Hepatocyte (in vitro differentiated cells): ENCODE results near the gene FZD2.

Source experiments
- EZH2phosphoT487 ChIP-seq: fragments of 200-600 bp; sonication (generic); IDR thresholded peaks from one replicate; pipeline ENCODE4 v1.6.1; 2018; ENCODE audit warnings: antibody characterized with exemption, mild to moderate bottlenecking, low read depth, moderate library complexity; ENCODE audit not compliant: unreplicated experiment, severe bottlenecking
- TF ChIP-seq, protein P1 (sequence below): fragments of 200-600 bp; sonication (generic); IDR thresholded peaks from 2 replicates; pipeline ENCODE4 v1.5.1; 2016; ENCODE audit warnings: antibody characterized with exemption, mild to moderate bottlenecking; ENCODE audit not compliant: poor library complexity

DNA sequence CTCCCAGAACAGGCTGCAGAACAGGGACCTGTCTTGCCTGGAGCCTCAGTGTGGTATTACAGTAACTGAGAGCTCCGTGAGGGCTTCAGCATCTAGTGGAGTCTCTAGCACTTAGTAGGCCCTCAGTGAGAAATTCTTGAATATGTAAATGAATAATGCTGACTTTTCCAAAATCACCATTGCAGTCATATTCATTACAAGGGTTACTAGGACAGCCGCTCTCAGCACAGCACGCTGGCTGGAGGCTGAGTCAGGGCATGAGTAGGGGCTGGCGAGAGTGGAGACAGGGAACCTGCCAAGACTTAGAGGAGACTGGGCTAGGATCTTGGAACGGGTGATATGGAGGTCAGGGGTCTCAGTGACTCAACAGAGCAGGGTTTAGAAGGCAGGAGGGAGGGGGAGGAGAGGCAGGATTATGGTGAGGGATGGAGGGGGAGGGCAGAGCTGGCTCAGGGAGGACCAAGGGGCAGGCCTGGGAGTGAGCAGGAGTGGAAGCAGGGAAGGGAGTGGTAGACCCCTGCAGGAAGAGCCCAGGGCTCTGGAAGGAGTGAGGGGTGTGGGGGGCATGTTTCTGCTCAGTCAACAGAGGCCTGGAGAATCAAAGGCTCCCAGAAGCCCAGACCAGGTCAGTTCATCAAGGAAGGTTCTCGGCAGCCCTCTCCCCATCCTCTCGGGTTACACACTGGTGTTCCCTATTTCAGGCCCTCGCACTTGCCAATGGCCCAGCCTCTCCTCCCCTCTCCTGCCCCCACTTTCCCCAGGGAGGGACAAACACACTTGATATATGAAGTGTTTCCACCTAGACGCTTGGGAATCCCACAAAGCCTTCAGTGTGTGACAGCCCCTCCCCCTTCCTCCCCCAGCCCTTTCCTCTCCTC lies 42.3 kb downstream of the FZD2 start:
- TF ChIP-seq, protein P1, sequence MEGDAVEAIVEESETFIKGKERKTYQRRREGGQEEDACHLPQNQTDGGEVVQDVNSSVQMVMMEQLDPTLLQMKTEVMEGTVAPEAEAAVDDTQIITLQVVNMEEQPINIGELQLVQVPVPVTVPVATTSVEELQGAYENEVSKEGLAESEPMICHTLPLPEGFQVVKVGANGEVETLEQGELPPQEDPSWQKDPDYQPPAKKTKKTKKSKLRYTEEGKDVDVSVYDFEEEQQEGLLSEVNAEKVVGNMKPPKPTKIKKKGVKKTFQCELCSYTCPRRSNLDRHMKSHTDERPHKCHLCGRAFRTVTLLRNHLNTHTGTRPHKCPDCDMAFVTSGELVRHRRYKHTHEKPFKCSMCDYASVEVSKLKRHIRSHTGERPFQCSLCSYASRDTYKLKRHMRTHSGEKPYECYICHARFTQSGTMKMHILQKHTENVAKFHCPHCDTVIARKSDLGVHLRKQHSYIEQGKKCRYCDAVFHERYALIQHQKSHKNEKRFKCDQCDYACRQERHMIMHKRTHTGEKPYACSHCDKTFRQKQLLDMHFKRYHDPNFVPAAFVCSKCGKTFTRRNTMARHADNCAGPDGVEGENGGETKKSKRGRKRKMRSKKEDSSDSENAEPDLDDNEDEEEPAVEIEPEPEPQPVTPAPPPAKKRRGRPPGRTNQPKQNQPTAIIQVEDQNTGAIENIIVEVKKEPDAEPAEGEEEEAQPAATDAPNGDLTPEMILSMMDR = no peak
- no peak for TF ChIP-seq EZH2phosphoT487
